H1 (cell line): ENCODE results near the gene PLBD2. TPM values are rescaled to one million over a fixed set of nuclear protein-coding genes. Genes with fewer than 3 reads are reported as not detected.

Experiments
- CBX8 ChIP-seq: fragments of 300-800, 300-1000 bp; sonication (generic); IDR thresholded peaks from 2 replicates; pipeline ENCODE4 v1.7.1; 2016; ENCODE audit warnings: low read depth, low read length, borderline replicate concordance
- CEBPB ChIP-seq: IDR thresholded peaks from 2 replicates; pipeline ENCODE4 v1.6.1; 2012; ENCODE audit warnings: low read depth, low read length
- CHD1 ChIP-seq: IDR thresholded peaks from 2 replicates; pipeline ENCODE4 v1.6.1; 2012; ENCODE audit warnings: low read depth, low read length, improper control_type of control experiment
- CREB1 ChIP-seq: IDR thresholded peaks from 2 replicates; pipeline ENCODE4 v1.6.1; 2012; ENCODE audit warnings: inconsistent platforms
- CTBP2 ChIP-seq: IDR thresholded peaks from 2 replicates; pipeline ENCODE4 v1.7.0; 2011; ENCODE audit warnings: borderline replicate concordance, mild to moderate bottlenecking, moderate library complexity, mixed read lengths, low read length; ENCODE audit not compliant: insufficient read depth, insufficient read length
- EGR1 ChIP-seq: IDR thresholded peaks from 2 replicates; pipeline ENCODE4 v1.6.1; 2011; ENCODE audit warnings: low read depth, low read length, borderline replicate concordance
- FOSL1 ChIP-seq: IDR thresholded peaks from 2 replicates; pipeline ENCODE4 v1.6.1; 2011; ENCODE audit warnings: mild to moderate bottlenecking, low read depth, low read length, moderate library complexity; ENCODE audit not compliant: insufficient read depth
- HDAC6 ChIP-seq: IDR thresholded peaks from one replicate; pipeline ENCODE4 v1.7.1; 2012; ENCODE audit warnings: low read depth, mild to moderate bottlenecking, inconsistent platforms, low read length, moderate library complexity
- NANOG ChIP-seq: IDR thresholded peaks from 2 replicates; pipeline ENCODE4 v1.6.1; 2011; ENCODE audit warnings: low read length, low read depth, mild to moderate bottlenecking, inconsistent platforms; ENCODE audit not compliant: insufficient read depth, poor library complexity, severe bottlenecking
- POLR2AphosphoS5 ChIP-seq: IDR thresholded peaks from 2 replicates; pipeline ENCODE4 v1.6.1; 2011; ENCODE audit warnings: low read depth, low read length
- TAF7 ChIP-seq: optimal IDR thresholded peaks from 2 replicates; pipeline ENCODE3; 2011; ENCODE audit warnings: low read depth, mild to moderate bottlenecking, inconsistent platforms, low read length, moderate library complexity, borderline replicate concordance
- TCF12 ChIP-seq: IDR thresholded peaks from 2 replicates; pipeline ENCODE4 v1.6.1; 2011; ENCODE audit warnings: low read depth, mild to moderate bottlenecking, low read length
- polyA plus RNA-seq, 7 experiments: library from polyadenylated mRNA; depleted of rRNA in 3 of 7; stranded (reverse) in 5 of 7; unstranded in 2 of 7; fragments of >200 nt in 5 of 7; fragments of 200-250 nt in 2 of 7; gene quantifications; 1 replicate in 5 of 7; 2 replicates in 1 of 7; 4 replicates in 1 of 7; pipeline versions ENCODE4 v1.2.1 to v1.2.3, GENCODE V29; 2011 to 2013; ENCODE audit warnings: missing spikeins in 2 of 7, mixed read lengths in 2 of 7
- total RNA-seq: library from RNA; stranded (reverse); fragmentation: NEBNext Ultra II Directional; extraction: Animal tissue kit (Norgen Biotek cat#: 25700); gene quantifications from 2 replicates; pipeline ENCODE4 v1.2.1, GENCODE V29; 2021
- TF ChIP-seq, protein P1 (sequence below): fragments of 300-600 bp; sonication (generic); IDR thresholded peaks from 2 replicates; pipeline ENCODE4 v1.7.1; 2012; ENCODE audit warnings: low read length, moderate library complexity, mild to moderate bottlenecking, inconsistent platforms; ENCODE audit not compliant: insufficient replicate concordance

Gene PLBD2
- total and polyA plus RNA-seq, 2 of the 8 experiments (the other 6 are each of a cell fraction or from before 2014, with no cell fraction given) = 16.8 to 33.5 TPM

DNA sequence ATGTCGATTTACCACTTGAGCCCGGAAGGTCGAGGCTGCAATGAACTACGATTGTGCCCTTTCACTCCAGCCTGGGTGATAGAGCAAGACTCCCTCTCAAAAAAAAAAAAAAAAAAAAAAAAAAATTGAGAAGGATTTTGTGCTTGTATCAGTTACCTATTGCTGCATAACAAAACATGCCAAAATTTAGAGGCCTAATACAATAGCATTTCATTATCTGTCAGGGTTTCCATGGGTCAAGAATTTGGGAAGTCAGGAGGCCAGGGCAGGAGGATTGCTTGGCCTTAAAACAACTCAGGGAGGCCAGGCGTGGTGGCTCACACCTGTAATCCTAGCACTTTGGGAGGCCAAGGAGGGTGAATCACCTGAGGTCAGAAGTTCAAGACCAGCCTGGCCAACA is 18.8 kb upstream of the PLBD2 start (continued):
- TF ChIP-seq, protein P1, sequence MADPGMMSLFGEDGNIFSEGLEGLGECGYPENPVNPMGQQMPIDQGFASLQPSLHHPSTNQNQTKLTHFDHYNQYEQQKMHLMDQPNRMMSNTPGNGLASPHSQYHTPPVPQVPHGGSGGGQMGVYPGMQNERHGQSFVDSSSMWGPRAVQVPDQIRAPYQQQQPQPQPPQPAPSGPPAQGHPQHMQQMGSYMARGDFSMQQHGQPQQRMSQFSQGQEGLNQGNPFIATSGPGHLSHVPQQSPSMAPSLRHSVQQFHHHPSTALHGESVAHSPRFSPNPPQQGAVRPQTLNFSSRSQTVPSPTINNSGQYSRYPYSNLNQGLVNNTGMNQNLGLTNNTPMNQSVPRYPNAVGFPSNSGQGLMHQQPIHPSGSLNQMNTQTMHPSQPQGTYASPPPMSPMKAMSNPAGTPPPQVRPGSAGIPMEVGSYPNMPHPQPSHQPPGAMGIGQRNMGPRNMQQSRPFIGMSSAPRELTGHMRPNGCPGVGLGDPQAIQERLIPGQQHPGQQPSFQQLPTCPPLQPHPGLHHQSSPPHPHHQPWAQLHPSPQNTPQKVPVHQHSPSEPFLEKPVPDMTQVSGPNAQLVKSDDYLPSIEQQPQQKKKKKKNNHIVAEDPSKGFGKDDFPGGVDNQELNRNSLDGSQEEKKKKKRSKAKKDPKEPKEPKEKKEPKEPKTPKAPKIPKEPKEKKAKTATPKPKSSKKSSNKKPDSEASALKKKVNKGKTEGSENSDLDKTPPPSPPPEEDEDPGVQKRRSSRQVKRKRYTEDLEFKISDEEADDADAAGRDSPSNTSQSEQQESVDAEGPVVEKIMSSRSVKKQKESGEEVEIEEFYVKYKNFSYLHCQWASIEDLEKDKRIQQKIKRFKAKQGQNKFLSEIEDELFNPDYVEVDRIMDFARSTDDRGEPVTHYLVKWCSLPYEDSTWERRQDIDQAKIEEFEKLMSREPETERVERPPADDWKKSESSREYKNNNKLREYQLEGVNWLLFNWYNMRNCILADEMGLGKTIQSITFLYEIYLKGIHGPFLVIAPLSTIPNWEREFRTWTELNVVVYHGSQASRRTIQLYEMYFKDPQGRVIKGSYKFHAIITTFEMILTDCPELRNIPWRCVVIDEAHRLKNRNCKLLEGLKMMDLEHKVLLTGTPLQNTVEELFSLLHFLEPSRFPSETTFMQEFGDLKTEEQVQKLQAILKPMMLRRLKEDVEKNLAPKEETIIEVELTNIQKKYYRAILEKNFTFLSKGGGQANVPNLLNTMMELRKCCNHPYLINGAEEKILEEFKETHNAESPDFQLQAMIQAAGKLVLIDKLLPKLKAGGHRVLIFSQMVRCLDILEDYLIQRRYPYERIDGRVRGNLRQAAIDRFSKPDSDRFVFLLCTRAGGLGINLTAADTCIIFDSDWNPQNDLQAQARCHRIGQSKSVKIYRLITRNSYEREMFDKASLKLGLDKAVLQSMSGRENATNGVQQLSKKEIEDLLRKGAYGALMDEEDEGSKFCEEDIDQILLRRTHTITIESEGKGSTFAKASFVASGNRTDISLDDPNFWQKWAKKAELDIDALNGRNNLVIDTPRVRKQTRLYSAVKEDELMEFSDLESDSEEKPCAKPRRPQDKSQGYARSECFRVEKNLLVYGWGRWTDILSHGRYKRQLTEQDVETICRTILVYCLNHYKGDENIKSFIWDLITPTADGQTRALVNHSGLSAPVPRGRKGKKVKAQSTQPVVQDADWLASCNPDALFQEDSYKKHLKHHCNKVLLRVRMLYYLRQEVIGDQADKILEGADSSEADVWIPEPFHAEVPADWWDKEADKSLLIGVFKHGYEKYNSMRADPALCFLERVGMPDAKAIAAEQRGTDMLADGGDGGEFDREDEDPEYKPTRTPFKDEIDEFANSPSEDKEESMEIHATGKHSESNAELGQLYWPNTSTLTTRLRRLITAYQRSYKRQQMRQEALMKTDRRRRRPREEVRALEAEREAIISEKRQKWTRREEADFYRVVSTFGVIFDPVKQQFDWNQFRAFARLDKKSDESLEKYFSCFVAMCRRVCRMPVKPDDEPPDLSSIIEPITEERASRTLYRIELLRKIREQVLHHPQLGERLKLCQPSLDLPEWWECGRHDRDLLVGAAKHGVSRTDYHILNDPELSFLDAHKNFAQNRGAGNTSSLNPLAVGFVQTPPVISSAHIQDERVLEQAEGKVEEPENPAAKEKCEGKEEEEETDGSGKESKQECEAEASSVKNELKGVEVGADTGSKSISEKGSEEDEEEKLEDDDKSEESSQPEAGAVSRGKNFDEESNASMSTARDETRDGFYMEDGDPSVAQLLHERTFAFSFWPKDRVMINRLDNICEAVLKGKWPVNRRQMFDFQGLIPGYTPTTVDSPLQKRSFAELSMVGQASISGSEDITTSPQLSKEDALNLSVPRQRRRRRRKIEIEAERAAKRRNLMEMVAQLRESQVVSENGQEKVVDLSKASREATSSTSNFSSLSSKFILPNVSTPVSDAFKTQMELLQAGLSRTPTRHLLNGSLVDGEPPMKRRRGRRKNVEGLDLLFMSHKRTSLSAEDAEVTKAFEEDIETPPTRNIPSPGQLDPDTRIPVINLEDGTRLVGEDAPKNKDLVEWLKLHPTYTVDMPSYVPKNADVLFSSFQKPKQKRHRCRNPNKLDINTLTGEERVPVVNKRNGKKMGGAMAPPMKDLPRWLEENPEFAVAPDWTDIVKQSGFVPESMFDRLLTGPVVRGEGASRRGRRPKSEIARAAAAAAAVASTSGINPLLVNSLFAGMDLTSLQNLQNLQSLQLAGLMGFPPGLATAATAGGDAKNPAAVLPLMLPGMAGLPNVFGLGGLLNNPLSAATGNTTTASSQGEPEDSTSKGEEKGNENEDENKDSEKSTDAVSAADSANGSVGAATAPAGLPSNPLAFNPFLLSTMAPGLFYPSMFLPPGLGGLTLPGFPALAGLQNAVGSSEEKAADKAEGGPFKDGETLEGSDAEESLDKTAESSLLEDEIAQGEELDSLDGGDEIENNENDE = no peak
- TF ChIP-seq CEBPB (no peak), CBX8 (no peak), HDAC6 (no peak), EGR1 (no peak), FOSL1 (no peak), TAF7 (no peak), TCF12 (no peak), POLR2AphosphoS5 (no peak), CTBP2 (no peak), NANOG (no peak), CHD1 (no peak), CREB1 (no peak)
